Hepatocyte (in vitro differentiated cells): ENCODE results near the gene SUPT3H. TPM values are rescaled to one million over a fixed set of nuclear protein-coding genes. Genes with fewer than 3 reads are reported as not detected.

Experiments
- DNase-seq: peaks from one replicate; pipeline ENCODE4 v3.0.0-alpha.2; 2016; ENCODE audit warnings: low spot score
- H2AFZ ChIP-seq: fragments of 200-600 bp; sonication (generic); 2 replicates; pipeline ENCODE4 v1.6.0; 2016; ENCODE audit warnings: antibody characterized with exemption, mild to moderate bottlenecking
- H3K27ac ChIP-seq: fragments of 200-600 bp; sonication (generic); 2 replicates; pipeline ENCODE4 v1.5.1; 2016; ENCODE audit warnings: mild to moderate bottlenecking
- H3K27me3 ChIP-seq: fragments of 200-600 bp; sonication (generic); 2 replicates; pipeline ENCODE4 v1.6.1; 2016
- H3K36me3 ChIP-seq: fragments of 200-600 bp; sonication (generic); replicated peaks from 2 replicates; pipeline ENCODE4 v1.5.1; 2016; ENCODE audit warnings: low read depth; ENCODE audit not compliant: insufficient read depth
- H3K4me1 ChIP-seq: fragments of 200-600 bp; sonication (generic); 2 replicates; pipeline ENCODE4 v1.5.1; 2016; ENCODE audit warnings: mild to moderate bottlenecking, moderate library complexity; ENCODE audit not compliant: insufficient read depth
- H3K4me2 ChIP-seq: fragments of 200-600 bp; sonication (generic); 2 replicates; pipeline ENCODE4 v1.6.0; 2016
- H3K4me3 ChIP-seq: fragments of 200-600 bp; sonication (generic); 2 replicates; pipeline ENCODE4 v1.5.1; 2016; ENCODE audit warnings: mild to moderate bottlenecking
- H3K79me2 ChIP-seq: fragments of 200-600 bp; sonication (generic); 2 replicates; pipeline ENCODE4 v1.6.0; 2017; ENCODE audit warnings: mild to moderate bottlenecking
- H3K9me2 ChIP-seq: fragments of 200-600 bp; sonication (generic); replicated peaks from 2 replicates; pipeline ENCODE4 v1.6.0; 2017; ENCODE audit warnings: mild to moderate bottlenecking; ENCODE audit not compliant: insufficient read depth
- H3K9me3 ChIP-seq: fragments of 200-600 bp; sonication (generic); 2 replicates; pipeline ENCODE4 v1.5.1; 2016; ENCODE audit warnings: low read depth, mild to moderate bottlenecking
- H4K20me1 ChIP-seq: fragments of 200-600 bp; sonication (generic); 2 replicates; pipeline ENCODE4 v1.6.0; 2016; ENCODE audit warnings: mild to moderate bottlenecking; ENCODE audit not compliant: insufficient read depth, poor library complexity, severe bottlenecking
- CTCF ChIP-seq: fragments of 200-600 bp; sonication (generic); IDR thresholded peaks from 2 replicates; pipeline ENCODE4 v1.5.1; 2016; ENCODE audit warnings: antibody characterized with exemption, mild to moderate bottlenecking; ENCODE audit not compliant: poor library complexity
- EZH2 ChIP-seq: fragments of 200-600 bp; sonication (generic); IDR thresholded peaks from 2 replicates; pipeline ENCODE4 v1.6.1; 2016; ENCODE audit warnings: antibody characterized with exemption, mild to moderate bottlenecking, borderline replicate concordance
- EZH2phosphoT487 ChIP-seq: fragments of 200-600 bp; sonication (generic); IDR thresholded peaks from one replicate; pipeline ENCODE4 v1.6.1; 2018; ENCODE audit warnings: antibody characterized with exemption, mild to moderate bottlenecking, low read depth, moderate library complexity; ENCODE audit not compliant: unreplicated experiment, severe bottlenecking
- WGBS: methylation state at CpG from one replicate; pipeline ENCODE4 v1.1.6; 2016; ENCODE audit warnings: low lambda C conversion rate; ENCODE audit errors: missing lambda C conversion rate; 5-methylcytosine and 5-hydroxymethylcytosine counted together
- polyA plus RNA-seq: library from polyadenylated mRNA; unstranded; fragments of >200 nt; fragmentation: Nextera tagmentation; extraction: Ambion mirVana; gene quantifications from 2 replicates; pipeline ENCODE4 v1.2.1, GENCODE V29; 2016
- total RNA-seq: library from RNA; depleted of rRNA; stranded (reverse); fragments of >200 nt; gene quantifications from 2 replicates; pipeline ENCODE4 v1.2.3, GENCODE V29; 2014

SUPT3H gene
- total and polyA plus RNA-seq, 2 experiments from 2014 or later: 6.8 to 7.7 TPM

GRCh38 chr6:44808148-44808547 lies 569.6 kb downstream of the SUPT3H start:
- H3K36me3 ChIP-seq: no peaks in the 10 kb centered on the region
- 84% methylated on average over 5 of the region's 5 CpGs for WGBS
- no peaks in the 10 kb centered on the region for H3K9me2 ChIP-seq

GRCh38 chr6:44806656-44807055 lies 571.1 kb downstream of the SUPT3H start:
- WGBS: 64% methylated on average over 5 of the region's 5 CpGs
- Histone ChIP-seq H3K4me2 (no peak overlapping the region), H2AFZ (no peak overlapping the region), H3K79me2 (no peaks in the 10 kb centered on the region), H3K9me2 (no peaks in the 10 kb centered on the region), H3K4me1 (peaks cover 17% of the 10 kb centered on the region), H3K27ac (no peak overlapping the region), H4K20me1 (no peaks in the 10 kb centered on the region), H3K27me3 (no peaks in the 10 kb centered on the region), H3K9me3 (no peaks in the 10 kb centered on the region), H3K4me3 (no peak overlapping the region), H3K36me3 (no peaks in the 10 kb centered on the region)
- DNase-seq: no peak
- no peak for TF ChIP-seq EZH2
- no peak for TF ChIP-seq EZH2phosphoT487
- TF ChIP-seq CTCF: no peak

More at GRCh38 chr6:44808148-44808547, 569.6 kb downstream of the SUPT3H start:
- no peak for DNase-seq
- Histone ChIP-seq H4K20me1 (no peaks in the 10 kb centered on the region), H3K4me2 (no peak overlapping the region), H3K27ac (no peak overlapping the region), H3K4me3 (no peak overlapping the region), H2AFZ (no peak overlapping the region), H3K79me2 (no peaks in the 10 kb centered on the region), H3K9me3 (no peaks in the 10 kb centered on the region), H3K4me1 (peaks cover 17% of the 10 kb centered on the region), H3K27me3 (no peaks in the 10 kb centered on the region)
- TF ChIP-seq CTCF (no peak), EZH2 (no peak), EZH2phosphoT487 (no peak)

- Histone ChIP-seq H3K9me2 (no peaks in the 10 kb centered on the region), H3K36me3 (no peaks in the 10 kb centered on the region), H3K27me3 (no peaks in the 10 kb centered on the region), H3K4me2 (no peak overlapping the region), H3K27ac (no peak overlapping the region), H3K9me3 (no peaks in the 10 kb centered on the region), H3K79me2 (no peaks in the 10 kb centered on the region), H3K4me1 (peaks cover 21% of the 10 kb centered on the region), H2AFZ (no peak overlapping the region), H3K4me3 (no peak overlapping the region), H4K20me1 (no peaks in the 10 kb centered on the region)
- DNase-seq: no peak
- 68% methylated on average over 7 of the region's 7 CpGs for WGBS
- TF ChIP-seq CTCF: no peak
- TF ChIP-seq EZH2: no peak
- no peak for TF ChIP-seq EZH2phosphoT487
Measured at GRCh38 chr6:44805238-44805846, 572.4 kb downstream of the SUPT3H start.
